COLO668 (cell line): Measurements from ENCODE around the gene PTTG1IP2.
A peak's percentile ranks its signal among the peaks of the same experiment; 100 is the strongest.

Experiments used
- DNase-seq: peaks from one replicate; lab custom pipeline; 2025; ENCODE audit not compliant: unreplicated experiment; lab: John Stamatoyannopoulos, UW

PTTG1IP2 gene

DNA sequence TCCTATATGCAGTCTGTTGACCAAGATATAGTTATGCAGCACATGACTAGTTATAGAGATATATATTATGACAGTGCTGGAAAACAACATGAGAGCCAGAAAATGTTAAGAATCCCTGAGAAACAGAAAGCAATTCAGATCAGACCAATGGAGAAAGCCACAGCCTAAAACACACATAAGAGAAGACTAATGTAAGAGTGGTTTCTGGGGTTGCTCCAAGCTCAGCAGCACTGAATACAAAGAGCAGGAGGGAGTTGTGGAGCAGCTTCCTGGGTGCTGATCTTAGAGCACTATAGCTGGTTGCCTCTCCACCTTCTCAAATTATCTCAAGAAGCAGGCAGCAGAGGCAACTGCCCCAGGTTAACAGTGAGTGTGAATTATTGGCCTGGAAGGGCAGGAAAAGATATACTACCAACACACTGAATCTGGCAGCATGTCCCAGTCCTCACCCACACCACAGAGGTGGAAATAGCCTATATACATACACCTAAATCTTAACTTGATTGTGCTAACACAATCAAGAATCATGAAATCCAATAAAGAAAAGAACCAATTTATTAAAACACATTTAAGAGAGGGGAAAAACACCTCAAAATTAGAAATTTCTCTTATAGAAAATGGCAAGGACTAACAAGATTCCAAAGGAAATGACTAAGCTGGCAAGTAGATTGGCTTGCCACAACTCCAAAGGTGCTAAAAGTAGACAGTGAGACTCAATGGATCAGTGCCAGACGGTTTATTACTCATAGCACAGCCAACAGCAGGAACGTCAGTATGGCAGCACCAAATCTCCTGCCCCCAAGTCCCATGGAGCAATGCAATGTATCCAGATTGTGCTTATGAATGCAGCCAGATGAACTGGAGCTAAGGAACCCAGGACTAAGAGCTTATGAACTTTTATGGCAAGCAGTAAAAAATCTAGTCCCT, 5.1 kb downstream of the PTTG1IP2 start:
- no peak for DNase-seq

DNA sequence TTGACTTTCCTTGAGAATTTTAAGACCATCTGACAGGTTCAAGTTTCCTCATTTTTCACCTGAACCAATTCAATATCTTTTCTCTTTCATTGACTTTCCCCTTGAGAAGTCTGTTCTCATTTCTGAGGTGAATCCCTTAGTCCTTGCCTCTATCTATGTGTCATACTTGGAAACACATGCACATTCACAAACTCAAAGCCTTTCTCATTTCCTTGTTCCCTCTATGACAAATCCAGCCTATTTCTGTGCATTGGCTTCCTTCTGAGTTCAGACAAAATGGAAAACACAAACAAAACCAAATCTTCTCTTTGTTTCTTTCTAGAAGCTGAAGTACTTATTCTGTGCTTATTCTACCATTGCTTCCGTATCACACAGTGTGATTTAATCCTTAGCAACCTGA, 13.8 kb downstream of the PTTG1IP2 start:
- DNase-seq, result no peak

DNA sequence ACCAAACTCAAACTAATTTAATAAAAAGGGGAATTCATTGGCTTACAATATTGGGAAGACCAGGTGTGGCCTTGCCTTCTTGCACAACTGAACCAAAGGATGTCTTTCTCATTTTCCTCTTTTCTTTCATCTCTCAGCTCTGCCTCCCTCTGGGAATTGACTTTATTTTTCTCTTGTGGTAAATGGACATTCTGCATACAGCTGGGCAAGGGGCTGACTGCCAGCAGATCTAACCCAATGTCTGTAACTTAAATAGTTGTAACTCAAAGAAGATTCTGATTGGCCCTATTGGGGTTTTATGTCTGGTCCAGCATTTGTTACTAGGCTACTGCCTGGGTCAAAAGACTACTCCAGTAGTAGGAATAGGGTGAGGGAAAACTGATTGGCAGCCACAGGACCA, 15.3 kb downstream of the PTTG1IP2 start:
- no peak for DNase-seq

DNA sequence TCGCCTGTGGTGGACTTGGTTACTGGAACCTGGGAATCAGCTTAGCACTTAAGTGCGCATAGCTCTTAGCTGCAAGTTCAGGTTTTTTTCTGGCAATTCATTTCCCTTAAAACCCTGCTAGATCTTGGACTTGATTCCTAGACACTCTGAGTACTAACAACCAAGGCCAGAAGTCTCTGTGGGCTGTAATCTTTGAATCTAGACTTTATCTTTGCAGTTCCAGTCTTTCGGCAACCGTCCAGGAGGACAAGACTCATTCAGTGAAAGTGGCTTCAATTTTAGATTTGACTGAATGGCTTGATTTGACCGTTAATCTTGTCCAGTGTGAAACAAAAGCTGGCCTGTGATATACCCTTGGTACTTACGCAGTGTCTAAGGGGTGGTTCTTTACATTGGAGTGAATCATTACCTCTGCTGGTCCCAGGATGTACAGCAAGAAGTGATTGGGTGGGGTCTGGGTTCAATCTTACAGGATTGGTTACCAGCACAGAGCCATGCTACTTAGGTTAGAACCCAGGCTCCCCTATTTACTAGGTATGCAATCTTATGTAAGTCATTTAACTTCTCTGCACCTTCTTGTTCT, 16.4 kb downstream of the PTTG1IP2 start:
- no peak for DNase-seq

DNA sequence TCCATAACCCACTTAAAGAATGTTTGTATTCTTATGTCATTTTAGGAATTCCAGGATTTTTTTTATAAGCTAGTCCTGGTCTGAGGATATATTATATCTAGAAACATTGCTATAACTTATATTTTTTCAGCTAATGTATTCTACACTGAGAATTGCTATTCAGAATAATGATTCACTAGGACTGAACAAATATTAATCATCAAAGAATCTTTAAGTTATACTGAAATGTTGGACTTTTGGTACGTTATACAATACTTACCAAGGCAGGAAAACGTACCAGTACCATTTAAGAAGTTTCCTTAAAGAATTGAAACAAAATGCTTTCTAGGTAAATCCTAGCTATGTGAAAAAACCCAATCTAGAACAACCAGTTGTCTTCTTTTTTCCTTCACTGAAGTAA, 18.4 kb downstream of the PTTG1IP2 start:
- DNase-seq, result no peak

DNA sequence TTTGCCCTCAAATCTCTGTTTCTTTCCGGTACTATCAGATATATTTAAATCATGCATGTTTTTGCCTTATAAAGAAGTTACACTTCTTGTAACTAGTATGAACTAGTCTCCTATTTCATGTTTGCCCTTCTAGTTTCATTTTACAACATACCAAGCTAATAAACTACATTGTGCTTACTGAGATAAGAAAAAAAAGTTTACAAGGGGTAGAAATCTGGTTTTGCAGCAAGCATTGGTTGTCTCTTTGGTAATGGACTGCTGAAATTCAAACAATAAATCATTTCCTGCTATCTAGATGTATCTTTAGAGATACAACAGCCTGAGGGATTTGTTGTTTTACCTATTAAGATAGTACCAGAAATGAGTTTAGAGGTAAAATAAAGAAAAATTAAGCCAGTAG, 18.8 kb downstream of the PTTG1IP2 start:
- DNase-seq, result no peak

DNA sequence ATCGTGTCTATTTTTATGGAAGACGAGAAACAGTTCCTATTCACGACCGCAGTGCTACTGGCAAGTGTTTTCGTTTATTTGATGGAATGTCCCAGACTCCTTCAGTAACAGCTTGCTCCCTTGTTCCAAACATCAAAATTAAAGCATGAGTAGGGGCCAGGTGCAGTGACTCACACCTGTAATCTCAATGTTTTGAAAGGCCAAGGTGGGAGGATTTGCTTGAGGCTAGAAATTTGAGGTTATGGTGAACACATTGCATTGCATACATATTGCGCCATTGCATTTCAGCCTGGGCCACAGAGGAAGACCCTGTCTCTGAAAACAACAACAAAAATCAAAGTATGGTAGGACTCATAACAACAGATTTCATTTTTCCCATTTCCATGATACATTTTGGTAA, 22.8 kb downstream of the PTTG1IP2 start:
- DNase-seq, result no peak

DNA sequence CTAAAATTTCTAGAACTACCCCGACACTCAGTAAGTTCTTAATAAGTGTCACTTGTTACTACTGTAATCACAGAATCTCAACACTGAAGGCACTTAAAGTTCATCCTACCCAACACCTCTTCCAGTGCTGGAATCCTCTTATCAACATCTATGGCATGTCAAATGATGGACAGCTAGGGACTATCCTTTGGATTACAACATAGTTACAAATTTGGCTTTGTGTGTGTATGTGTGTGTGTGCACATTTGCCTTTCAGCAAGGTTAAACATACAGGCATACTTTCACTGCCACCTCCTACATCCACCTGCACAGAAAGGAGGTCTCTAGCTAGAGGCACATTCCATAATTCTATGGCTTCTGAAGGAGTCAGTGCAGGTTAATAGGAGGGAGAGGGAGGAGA, 25.8 kb downstream of the PTTG1IP2 start:
- DNase-seq, result no peak

DNA sequence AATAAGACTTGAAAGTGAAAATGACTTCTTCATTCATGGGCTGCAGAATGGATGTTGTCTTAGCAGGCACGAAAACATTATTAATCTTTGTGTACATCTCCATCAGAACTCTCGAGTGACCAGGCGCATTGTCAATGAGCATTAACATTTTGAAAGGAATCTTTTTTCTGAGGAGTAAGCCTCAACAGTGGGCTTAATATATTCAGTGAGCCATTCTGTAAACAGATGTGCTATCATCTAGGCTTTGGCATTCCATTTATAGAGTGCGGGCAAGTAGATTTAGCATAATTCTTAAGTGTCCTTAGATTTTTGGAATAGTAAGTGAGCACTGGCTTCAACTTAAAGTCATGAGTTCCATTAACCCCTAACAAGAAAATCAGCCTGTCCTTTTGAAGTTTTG, 33.1 kb downstream of the PTTG1IP2 start:
- no peak for DNase-seq

DNA sequence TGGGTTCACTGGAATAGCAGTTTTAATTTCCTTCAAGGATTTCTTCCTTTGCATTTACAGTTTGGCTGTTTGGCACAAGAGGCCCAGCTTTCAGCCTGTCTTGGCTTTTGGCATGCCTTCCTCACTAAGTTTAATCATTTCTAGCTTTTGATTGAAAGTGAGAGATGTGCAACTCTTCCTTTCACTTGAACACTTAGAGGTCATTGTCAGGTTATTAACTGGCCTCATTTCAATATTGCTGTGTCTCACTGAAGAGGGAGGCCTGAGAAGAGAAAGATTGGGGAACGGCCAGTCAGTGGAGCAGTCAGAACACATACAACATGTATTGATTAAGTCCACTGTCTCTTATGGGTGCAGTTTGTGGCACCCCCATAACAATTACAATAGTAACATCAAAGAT, 33.9 kb downstream of the PTTG1IP2 start:
- no peak for DNase-seq

DNA sequence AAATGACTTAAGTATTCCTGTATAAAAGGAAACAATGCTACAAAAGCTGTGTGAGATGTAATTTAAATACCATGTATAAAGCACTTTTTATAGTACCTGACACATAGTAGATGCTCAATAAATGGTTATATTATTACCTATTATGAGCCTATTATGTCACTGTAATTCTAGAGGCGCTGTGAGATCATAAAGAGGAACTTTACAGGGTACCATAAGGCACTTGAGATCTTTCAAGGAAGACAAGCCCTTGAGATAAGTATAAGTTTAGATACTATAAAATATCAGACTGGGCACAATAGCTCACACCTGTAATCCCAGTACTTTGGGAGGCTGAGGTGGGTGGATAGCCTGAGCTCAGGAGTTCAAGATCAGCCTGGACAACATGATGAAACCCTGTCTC, 38.3 kb downstream of the PTTG1IP2 start:
- DNase-seq, result no peak

DNA sequence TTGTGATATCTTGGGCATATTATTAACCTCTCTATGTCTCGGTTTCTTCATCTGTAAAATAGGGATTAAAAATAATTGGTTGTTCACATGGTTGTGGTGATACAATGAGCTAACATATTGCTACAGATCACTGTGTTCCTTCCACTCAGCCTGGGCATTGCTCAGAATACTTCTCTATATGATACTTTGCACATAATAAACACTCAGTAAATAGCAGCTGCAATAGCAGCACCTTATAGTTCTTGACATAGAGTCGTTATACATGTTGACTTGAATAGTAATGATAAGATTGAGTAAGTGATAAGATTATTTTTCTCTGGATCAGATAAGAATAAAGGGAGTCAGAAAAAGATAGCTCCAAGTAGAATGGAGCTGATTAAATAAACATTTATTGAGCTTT, 42.3 kb downstream of the PTTG1IP2 start:
- no peak for DNase-seq

DNA sequence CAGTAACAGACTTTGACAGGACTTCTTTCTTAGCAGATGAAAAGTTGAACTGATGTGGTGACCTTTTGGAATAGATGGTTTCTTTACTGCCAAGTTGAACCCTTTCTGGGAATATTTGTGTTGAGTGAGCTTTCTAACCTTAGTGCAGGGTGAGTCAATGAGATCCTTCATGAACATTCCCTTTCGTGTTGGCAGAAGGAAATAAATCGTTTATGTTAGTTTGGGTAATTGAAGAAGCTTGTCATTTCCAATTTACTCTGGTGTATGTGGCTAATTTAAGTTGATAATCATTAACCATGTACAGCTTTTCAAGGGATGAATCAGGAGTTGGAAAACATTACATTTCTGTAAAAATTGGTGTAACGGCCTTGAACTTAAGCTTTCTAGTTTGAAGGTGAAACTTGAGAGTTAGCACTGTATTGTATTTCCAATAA, 43.4 kb downstream of the PTTG1IP2 start:
- no peak for DNase-seq

DNA sequence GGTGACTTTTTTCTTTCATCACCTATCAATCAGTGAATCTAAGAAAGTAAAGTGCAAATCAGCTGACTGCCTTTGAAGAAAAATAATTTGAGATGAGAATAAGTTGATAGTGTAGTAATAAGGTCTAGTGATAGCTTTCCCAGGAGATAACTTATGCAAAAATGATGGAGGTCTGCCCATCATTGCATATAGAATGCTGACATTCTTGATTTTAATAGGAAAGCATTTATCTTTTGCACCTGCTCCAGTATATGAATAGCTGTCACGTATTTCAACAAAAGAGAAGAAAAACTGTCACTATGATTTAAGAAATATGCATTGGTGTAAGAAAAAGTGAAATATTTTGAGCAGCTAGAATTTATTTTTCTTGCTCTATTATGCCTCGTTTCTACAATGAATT, 46.8 kb downstream of the PTTG1IP2 start:
- no peak for DNase-seq

DNA sequence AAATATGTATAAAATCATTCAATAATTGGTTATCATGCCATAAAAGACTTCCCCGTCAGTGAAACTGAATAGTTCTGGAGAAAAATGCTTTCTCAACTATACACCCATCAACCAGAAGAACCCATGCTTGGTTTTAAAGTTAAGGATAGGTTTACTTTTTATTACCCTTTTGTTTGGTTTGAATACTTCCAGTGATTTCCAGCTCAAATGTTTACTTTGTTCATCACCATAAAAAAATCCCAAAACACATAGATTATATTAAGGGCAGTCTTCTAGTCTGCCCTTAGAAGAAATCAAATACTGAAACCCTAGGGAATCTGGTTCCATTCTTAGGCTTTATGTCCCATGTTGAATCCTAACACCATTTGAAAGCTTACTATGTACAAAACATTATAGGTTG, 49.2 kb downstream of the PTTG1IP2 start:
- no peak for DNase-seq

DNA sequence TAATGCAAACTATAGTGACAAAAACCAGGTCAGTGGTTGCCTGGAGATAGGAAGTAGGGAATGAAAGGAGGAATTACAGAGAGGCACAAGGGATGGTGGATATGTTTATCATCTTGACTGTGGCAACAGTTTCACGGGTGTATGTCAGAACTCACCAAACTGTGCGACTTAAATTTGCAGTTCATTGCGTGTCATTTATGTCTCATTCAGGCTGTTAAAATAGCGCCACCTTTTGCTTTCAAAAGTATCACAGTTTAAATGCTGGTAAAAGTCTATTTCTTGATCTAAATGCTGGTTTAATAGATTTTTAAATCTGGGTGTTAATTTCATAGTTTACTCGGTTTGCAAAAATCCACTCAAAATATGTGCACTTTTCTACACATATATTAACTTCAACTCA, 51.0 kb downstream of the PTTG1IP2 start:
- DNase-seq, result no peak

DNA sequence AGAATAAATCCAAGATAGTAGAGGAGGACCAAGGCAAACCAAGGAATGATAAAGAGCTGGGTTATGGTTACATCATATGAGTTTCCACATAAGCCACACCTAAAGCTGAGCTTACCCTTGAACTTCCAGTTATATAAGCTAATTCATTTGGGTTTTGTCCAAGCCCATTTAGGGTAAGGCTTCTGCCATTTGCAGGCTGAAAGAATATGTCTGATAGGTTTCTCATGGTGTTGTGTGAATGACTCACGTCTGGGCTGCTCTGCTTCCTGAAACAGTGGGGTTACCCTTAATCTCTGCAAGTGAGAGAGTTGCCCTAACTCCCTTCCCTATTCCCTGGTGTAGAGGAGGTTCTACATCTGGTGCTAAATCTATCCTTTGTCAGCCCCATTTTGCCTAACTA, 60.8 kb downstream of the PTTG1IP2 start:
- no peak for DNase-seq

DNA sequence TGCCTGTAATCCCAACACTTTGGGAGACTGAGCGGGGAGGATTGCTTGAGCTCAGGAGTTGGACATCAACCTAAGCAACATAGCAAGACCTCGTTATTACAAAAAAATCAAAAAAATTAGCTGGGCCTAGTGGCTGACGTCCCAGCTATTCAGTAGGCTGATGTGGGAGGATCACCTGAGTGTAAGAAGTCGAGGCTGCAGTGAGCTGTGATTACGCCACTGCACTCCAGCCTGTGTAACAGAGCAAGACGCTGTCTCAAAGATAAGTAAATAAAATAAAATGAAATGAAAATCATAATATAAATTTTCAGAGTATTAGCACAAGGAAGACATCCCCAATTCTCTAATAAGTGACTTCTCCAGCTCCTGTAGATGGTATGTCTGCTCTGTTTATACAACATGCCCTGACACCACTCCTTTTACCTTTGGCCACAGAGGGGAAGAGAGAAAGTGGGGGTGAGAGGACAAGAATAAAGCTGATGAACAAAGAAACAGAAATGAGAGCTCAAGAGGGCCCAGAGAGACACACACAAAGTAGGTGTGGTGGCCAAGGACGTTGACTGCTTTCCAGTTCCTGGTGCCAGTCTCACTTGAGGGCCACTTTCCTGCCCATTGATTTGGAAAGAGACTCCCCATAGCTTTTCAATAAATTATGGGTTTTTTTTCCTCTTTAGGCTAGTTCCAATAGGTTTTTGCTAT, 62.9 kb downstream of the PTTG1IP2 start:
- no peak for DNase-seq

DNA sequence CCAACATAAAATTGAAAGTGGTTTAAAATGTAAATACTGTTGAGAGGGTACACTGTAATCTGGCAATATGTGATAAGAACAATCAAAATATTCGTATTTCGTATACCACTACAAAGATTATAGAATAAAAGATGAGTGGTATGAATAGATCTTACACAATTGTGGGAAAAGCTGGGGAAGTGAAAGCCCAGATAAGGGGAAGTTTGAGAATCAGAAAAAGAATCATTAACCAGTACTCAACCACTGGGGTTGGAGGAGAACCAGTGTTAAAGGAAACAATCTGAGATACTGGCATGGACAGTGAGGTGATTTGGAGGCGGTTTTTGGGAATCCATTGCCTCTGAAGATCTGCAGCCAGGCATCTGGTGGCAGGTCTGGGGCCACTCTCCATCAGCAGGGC, 67.0 kb downstream of the PTTG1IP2 start:
- DNase-seq, result no peak

DNA sequence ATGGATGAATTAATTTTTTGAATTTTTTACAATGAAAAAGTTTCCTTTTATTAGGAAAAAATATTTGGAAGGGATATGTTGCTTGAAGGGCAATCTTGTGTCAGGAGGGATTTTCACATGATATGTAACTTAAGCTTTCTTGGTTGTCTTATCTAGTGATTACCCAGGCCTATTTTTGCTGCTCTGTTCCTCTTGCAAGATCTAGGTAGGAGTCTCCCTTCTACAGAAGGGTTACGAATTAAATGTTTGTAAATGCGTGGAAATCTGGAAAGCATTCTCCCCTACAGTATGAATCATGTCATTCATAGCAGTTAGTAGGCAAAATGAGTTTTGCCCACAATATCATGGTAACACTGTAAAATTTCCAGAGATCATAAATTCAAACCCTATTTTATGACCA, 69.0 kb downstream of the PTTG1IP2 start:
- no peak for DNase-seq

DNA sequence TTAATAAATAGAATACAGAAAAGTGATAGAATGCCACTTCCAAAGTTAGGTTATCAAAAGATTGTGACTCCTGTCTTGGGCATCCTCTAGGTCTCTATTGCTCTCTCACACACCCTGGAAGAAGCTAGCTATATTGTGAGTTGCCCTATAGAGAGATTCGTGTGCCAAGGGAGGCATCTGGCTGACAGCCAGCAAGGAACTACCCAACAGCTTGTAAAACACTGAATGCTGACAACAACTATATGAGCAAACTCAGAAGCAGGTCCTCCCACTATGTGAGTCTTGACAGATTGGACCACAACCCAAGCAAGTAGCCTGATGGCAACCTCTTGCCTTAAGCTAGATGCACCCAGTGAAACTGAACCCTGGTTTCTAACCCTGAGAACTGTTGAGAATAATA, 71.0 kb downstream of the PTTG1IP2 start:
- DNase-seq, result no peak

DNA sequence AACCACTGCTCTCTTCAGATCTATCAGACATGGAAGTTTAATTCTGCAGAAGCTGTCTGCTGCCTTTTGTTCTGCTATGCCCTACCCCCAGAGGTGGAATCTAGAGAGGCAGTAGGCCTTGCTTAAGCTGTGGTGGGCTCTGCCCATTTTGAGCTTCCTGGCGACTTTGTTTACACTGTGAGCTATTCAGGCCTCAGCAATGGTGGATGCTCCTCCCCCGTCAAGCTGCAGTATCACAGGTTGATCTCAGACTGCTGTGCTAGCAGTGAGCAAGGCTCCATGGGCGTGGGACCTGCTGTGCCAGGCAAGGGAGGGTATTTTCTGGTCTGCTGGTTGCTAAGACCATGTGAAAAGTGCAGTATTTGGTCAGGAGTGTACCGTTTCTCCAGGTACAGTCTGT, 81.6 kb downstream of the PTTG1IP2 start:
- DNase-seq, result peak; percentile 4
